SK-N-SH treated with all-trans-retinoic acid at 6 μM for 48 hours (cell line): ENCODE results near the gene MRPL57.

Experiments
- OSR1 ChIP-seq: fragments of 250-450 bp; sonication (Bioruptor Pico); IDR thresholded peaks from 2 replicates; pipeline ENCODE4 v1.8.0; 2022; ENCODE audit warnings: moderate library complexity, mild to moderate bottlenecking, inconsistent platforms
- ZFP3 ChIP-seq: fragments of 250-450 bp; sonication (Bioruptor Pico); IDR thresholded peaks from 2 replicates; pipeline ENCODE4 v1.5.0; 2020; ENCODE audit warnings: mild to moderate bottlenecking, moderate library complexity
- TF ChIP-seq, protein P1 (sequence below): fragments of 250-450 bp; sonication (Bioruptor Pico); IDR thresholded peaks from 2 replicates; pipeline ENCODE4 v1.8.0; 2020; ENCODE audit warnings: mild to moderate bottlenecking, moderate library complexity, borderline replicate concordance

DNA sequence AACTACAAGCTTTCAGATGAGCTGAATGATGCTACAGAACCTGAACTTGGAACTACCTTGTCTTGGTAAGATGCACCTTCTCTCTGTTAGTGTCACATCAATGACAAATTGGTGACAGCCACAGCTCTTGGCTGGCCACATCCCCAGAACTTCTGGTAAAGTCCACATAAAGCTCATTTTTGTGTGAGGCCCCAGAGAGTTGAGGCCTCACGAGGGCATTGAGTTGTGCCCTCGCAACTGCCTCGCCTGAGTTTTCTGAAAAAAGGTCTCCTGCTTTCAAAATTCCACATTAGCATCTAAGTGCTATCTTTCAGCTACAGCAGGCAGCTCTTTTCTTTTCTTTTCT, 42.6 kb downstream of the MRPL57 start:
- TF ChIP-seq OSR1: no peak
- TF ChIP-seq, protein P1, sequence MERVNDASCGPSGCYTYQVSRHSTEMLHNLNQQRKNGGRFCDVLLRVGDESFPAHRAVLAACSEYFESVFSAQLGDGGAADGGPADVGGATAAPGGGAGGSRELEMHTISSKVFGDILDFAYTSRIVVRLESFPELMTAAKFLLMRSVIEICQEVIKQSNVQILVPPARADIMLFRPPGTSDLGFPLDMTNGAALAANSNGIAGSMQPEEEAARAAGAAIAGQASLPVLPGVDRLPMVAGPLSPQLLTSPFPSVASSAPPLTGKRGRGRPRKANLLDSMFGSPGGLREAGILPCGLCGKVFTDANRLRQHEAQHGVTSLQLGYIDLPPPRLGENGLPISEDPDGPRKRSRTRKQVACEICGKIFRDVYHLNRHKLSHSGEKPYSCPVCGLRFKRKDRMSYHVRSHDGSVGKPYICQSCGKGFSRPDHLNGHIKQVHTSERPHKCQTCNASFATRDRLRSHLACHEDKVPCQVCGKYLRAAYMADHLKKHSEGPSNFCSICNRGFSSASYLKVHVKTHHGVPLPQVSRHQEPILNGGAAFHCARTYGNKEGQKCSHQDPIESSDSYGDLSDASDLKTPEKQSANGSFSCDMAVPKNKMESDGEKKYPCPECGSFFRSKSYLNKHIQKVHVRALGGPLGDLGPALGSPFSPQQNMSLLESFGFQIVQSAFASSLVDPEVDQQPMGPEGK: no peak
- TF ChIP-seq ZFP3 (CRISPR knock-in tag): no peak
